Posterior vena cava (tissue), 2 donors: ENCODE results near the gene LELP1. TPM values are rescaled to one million over a fixed set of nuclear protein-coding genes. Genes with fewer than 3 reads are reported as not detected.
"Not testable (repeated sequence)": the region's sequence is repeated elsewhere in the genome, so short reads cannot be mapped to it uniquely, and the experiment has no call there.

ENCODE experiments used
- DNase-seq: peaks from one replicate; pipeline ENCODE4 v3.0.0-alpha.2; 2020; ENCODE audit warnings: low spot score
- intact Hi-C, 2 donors: fragments of 100-400 bp; cut with DNase I; formaldehyde crosslinking; loops; one replicate each; pipeline versions ENCODE4 v1.14.1 to v1.14.2; 2022 to 2023
- long read RNA-seq, 2 donors: library from polyadenylated mRNA; unstranded; transcript quantifications; one replicate each; pipeline ENCODE4 v2.0.0, GENCODE V29; 2020 to 2021
- total RNA-seq, 2 donors: library from RNA; stranded (reverse); fragmentation: NEBNext Ultra II Directional; extraction: Animal tissue kit (Norgen Biotek cat#: 25700); gene quantifications; one replicate each; pipeline ENCODE4 v1.2.1, GENCODE V29; 2021
- donor health status: DM: yes; HTN: yes; CAD: no.
- donor health status: DM: yes; HTN: yes; CAD: no.

Gene LELP1
- not detected for total RNA-seq
- long read RNA-seq, donor 1, result 0 reads
- long read RNA-seq, donor 2, result 0 reads

DNA sequence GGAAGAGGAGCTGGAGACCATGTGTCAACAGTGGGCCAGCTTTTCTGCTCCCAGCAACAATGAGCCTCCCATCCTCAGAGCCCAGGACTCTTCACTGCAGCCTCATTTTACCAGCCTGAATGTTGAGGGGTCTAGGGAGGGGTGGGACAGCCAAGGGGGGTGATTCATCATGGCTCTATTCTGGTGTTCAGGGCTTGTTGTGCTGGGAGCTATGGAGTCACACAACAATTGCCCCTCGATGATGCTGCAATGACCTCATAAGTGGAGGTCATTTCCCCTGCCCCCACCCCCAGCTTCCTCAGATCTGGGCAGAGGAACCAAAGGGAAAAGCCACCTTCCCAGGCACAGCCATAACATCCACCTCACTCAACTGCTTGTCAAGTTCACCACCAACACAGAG, at the start of gene LELP1:
LELP1 (plus strand) TSS at position 301 of the 400 bp plus-strand sequence. CDS start 1,278 bp downstream, outside the sequence.
- no peak for DNase-seq
- intact Hi-C loops, result no loop called here

GRCh38 chr1:153155541-153155940, 47.7 kb upstream of the LELP1 start:
- intact Hi-C loops, result no loop called here
- no peak for DNase-seq

- intact Hi-C loops, result no loop called here
- no peak for DNase-seq
Measured at GRCh38 chr1:153168686-153169085, 34.5 kb upstream of the LELP1 start.

- intact Hi-C loops, result no loop called here
- DNase-seq, result no peak
Measured at GRCh38 chr1:153174624-153175023, 28.6 kb upstream of the LELP1 start.

- no peak for DNase-seq
- intact Hi-C loops, result no loop called here
Measured at GRCh38 chr1:153178922-153179321, 24.3 kb upstream of the LELP1 start.

GRCh38 chr1:153180556-153180955, 22.7 kb upstream of the LELP1 start:
- DNase-seq, result no peak
- intact Hi-C loops, result no loop called here

DNA sequence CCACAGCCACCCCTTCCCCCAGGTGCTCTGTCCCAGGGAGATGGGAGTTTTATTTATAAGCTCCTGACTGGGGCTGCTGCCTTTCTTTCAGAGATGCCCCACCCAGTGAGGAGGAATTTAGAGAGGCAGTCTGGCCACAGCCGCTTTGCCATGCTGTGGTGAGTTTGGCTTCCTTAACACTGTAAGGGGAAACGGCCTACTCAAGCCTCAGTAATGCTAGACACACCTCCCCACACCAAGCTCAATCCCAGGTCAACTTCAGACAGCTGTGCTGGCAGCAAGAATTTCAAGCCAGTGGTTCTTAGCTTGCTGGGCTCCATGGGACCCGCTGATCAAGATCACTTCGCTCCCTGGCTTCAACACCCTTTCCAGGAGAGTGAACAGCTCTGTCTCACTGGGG, 14.9 kb upstream of the LELP1 start:
- DNase-seq, intact Hi-C loops: not testable (repeated sequence)

- intact Hi-C loops, result no loop called here
- DNase-seq, result no peak
Measured at GRCh38 chr1:153190373-153190772, 12.9 kb upstream of the LELP1 start.

GRCh38 chr1:153192697-153193096, 10.5 kb upstream of the LELP1 start:
- DNase-seq, result no peak
- intact Hi-C loops, result no loop called here

- intact Hi-C loops, result no loop called here
- DNase-seq, result no peak
Measured at GRCh38 chr1:153194331-153195050, 8.7 kb upstream of the LELP1 start.

- DNase-seq, result no peak
- intact Hi-C loops, result no loop called here
Measured at GRCh38 chr1:153195216-153195615, 8.0 kb upstream of the LELP1 start.

DNA sequence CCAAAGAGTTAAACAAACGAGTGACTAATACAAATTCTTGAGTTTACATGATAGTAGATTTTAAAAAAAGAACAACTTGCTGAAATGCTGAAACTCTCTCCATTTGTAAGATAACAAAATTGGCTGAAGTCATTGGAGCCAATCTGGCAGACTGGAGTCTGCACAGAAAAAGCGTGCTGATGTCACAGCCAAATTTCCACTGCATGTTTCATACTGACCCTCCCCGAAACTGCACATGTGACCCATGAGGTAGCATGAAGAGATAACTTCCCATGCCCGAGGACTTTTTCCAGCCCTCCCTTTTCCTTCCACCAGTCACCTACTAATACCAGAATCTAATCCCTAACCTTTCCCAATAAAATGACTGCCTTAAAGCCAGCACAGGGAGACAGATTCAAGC, 1.2 kb upstream of the LELP1 start:
- intact Hi-C loops, result no loop called here
- no peak for DNase-seq

GRCh38 chr1:153206631-153207030, 3.4 kb downstream of the LELP1 start:
- no peak for DNase-seq
- intact Hi-C loops, result no loop called here

DNA sequence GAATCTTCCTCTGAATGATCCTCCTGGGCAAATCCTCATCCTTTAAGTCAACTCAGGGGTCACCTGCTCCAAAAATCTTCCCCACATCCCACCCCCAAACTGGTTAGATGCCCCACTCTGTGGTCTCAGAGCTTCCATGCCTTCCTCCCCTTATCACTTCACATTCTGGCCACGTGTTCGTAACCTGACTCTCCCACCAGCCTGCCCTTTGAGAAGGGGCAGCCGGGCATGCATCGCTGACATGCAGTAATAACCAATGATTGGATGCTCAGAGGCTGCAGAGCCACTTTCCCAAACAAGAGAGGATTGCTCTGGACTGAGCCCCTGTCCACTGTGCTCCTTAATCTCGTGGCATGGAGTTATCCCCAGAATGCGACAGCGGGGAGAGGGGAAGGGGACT, 7.0 kb downstream of the LELP1 start:
- no peak for DNase-seq
- intact Hi-C loops, result no loop called here

GRCh38 chr1:153212201-153212600, 9.0 kb downstream of the LELP1 start:
- intact Hi-C loops, result no loop called here
- no peak for DNase-seq

- DNase-seq, result no peak
- intact Hi-C loops, result no loop called here
Measured at GRCh38 chr1:153213519-153213918, 10.3 kb downstream of the LELP1 start.

DNA sequence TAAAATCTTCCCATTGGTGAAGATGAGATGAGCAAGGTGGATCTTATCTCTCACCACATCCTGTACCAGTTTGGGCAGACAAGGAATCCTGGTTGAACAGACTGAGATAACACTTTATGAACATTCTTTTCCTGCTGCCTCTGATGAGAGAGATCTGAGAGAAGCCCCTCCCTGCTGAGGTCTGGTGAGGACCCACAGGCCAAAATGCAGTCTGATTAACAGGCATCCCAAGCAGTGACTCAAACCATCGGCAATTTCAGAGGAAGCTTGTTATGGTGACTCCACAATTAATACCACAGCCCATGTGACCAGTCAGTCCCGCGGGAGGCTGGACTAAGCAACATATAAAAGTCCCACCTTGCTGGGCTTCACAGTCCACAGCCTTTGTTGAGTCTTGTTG, 14.0 kb downstream of the LELP1 start, which contains the start of gene PRR9:
PRR9 (plus strand) TSS at position 373 of the 400 bp plus-strand sequence. CDS start 561 bp downstream, outside the sequence.
- intact Hi-C loops, result no loop called here
- no peak for DNase-seq

DNA sequence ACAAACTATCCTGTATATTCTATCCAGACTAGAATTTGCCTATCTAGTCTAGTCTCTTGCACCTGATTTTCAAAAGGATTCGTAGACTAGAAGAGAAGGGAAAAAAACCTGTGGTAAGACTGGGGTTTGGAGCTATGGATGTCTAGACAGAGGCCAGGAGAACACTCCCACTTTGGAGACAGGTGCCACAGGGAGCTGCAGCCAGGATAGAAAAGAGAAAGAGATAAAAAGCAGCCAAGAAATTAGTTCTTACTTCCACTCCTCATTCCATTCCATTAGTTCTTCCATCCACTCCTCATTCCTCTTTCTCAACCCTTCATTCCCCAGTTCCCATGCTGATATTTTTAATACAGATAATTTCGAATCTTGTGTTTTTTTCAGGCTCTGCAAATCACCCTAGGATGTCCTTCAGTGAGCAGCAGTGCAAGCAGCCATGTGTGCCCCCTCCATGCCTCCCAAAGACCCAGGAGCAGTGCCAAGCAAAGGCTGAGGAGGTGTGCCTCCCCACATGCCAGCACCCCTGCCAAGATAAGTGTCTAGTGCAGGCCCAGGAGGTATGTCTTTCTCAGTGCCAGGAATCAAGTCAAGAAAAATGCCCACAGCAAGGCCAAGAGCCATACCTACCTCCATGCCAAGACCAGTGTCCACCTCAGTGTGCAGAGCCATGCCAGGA, 14.7 kb downstream of the LELP1 start:
- intact Hi-C loops, result no loop called here
- DNase-seq, result no peak

DNA sequence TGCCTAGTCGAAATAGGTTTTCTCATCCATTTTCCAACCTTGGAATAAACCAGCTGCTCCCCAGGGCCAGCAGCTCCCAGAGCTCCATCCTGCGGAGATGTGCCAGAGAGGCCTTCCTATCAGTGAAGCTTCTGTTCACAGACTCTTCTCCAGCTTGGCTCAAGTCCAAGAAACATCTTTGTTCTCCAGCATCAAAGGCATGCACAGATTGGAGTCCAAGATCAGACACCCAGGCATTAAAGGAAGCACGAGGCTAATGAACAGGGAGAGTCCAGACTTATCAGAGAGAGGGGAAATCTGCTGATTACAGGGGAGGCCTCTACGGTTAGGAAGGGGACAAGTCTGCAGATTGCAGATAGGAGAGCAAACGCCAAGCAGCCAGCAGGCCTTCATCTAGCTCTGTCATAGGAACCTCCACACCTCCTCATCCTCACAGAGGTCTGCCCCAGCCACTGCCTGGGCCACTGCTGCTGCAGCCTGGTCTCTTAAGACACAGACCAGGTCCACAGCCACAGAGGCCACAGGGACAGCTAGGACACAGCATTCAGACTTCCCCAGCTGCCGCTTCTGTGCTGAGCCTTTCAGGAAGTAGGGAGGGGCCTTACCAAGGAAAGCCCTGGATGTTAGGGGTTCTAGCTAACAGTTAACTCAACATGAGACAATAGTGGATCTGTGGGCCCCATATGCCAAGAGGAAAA, 17.5 kb downstream of the LELP1 start:
- intact Hi-C loops, result no loop called here
- no peak for DNase-seq
